ENCODE data around the gene EHD1.

- TF ChIP-seq, protein P1, sequence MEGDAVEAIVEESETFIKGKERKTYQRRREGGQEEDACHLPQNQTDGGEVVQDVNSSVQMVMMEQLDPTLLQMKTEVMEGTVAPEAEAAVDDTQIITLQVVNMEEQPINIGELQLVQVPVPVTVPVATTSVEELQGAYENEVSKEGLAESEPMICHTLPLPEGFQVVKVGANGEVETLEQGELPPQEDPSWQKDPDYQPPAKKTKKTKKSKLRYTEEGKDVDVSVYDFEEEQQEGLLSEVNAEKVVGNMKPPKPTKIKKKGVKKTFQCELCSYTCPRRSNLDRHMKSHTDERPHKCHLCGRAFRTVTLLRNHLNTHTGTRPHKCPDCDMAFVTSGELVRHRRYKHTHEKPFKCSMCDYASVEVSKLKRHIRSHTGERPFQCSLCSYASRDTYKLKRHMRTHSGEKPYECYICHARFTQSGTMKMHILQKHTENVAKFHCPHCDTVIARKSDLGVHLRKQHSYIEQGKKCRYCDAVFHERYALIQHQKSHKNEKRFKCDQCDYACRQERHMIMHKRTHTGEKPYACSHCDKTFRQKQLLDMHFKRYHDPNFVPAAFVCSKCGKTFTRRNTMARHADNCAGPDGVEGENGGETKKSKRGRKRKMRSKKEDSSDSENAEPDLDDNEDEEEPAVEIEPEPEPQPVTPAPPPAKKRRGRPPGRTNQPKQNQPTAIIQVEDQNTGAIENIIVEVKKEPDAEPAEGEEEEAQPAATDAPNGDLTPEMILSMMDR (IDR thresholded peaks at IDR 0.05; ENCODE audit: control extremely low read depth in 1 of 3, insufficient read depth in 1 of 3, low read depth in 1 of 3, low read length in 3 of 3), result no peak
- TF ChIP-seq SIRT6 (IDR thresholded peaks at IDR 0.05; ENCODE audit: low read length) (no peak), ATF3 (IDR thresholded peaks at IDR 0.05; ENCODE audit: insufficient read depth, low read depth, low read length) (no peak), POLR2A (IDR thresholded peaks at IDR 0.05; ENCODE audit: control extremely low read depth in 1 of 2, low read depth in 2 of 2, low read length in 2 of 2) (no peak), CHD2 (IDR thresholded peaks at IDR 0.05; ENCODE audit: low read length) (no peak), TAF1 (IDR thresholded peaks at IDR 0.05; ENCODE audit: low read depth, low read length) (no peak), RAD21 (IDR thresholded peaks at IDR 0.05 in 1 of 2, conservative IDR thresholded peaks at IDR 0.05 in 1 of 2; ENCODE audit: low read depth in 2 of 2, low read length in 2 of 2) (no peak)
These were observed 22.7 kb downstream of the EHD1 start for GRCh38 chr11:64855596-64856304.
